ENCODE measurements around the gene ZSCAN1.

ZSCAN1 gene

GRCh38 chr19:58095328-58095727 lies 61.5 kb downstream of the ZSCAN1 start:
- Histone ChIP-seq H3K4me3 (ENCODE audit: low read length) (no peak overlapping the region), H3K9ac (ENCODE audit: low read length) (no peak overlapping the region), H3K4me1 (ENCODE audit: control insufficient read depth, insufficient read depth, low read length) (peaks cover 7% of the 10 kb centered on the region), H3K27me3 (ENCODE audit: control insufficient read depth, insufficient read depth, low read length) (no peaks in the 10 kb centered on the region), H3K36me3 (ENCODE audit: control insufficient read depth, insufficient read depth, low read length) (no peaks in the 10 kb centered on the region), H3K27ac (ENCODE audit: low read depth, low read length) (no peak overlapping the region)

DNA sequence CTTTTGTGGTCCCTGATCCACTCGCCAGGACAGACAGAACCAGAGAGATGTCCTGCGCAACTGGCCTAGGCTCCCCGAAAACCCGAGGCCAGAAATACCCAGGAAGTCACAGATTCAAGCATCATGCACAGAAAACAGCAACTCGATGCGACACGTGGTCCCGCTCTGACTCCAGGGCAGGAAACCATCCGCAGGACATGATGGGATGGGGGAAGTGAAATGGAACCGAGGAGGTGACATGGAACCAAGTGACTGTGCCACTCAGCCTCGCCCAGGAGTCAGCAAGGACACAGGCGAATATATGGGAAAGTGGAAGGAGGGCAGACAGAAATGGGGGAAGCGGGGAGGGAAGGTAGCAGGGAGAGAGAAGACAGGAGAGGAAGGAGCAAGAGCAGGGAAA lies 63.1 kb downstream of the ZSCAN1 start:
- H3K27ac ChIP-seq (ENCODE audit: low read depth, low read length), result no peak overlapping the region
- H3K27me3 ChIP-seq (ENCODE audit: control insufficient read depth, insufficient read depth, low read length), result no peaks in the 10 kb centered on the region
- peak overlapping the region; percentile 90 for H3K4me3 ChIP-seq (ENCODE audit: low read length)
- no peak overlapping the region for H3K9ac ChIP-seq (ENCODE audit: low read length)
- H3K4me1 ChIP-seq (ENCODE audit: control insufficient read depth, insufficient read depth, low read length), result peaks cover 7% of the 10 kb centered on the region
- no peaks in the 10 kb centered on the region for H3K36me3 ChIP-seq (ENCODE audit: control insufficient read depth, insufficient read depth, low read length)

- H3K27ac ChIP-seq (ENCODE audit: low read depth, low read length), result peak overlapping the region; percentile 40
- H3K4me1 ChIP-seq (ENCODE audit: control insufficient read depth, insufficient read depth, low read length), result peaks cover 7% of the 10 kb centered on the region
- no peaks in the 10 kb centered on the region for H3K36me3 ChIP-seq (ENCODE audit: control insufficient read depth, insufficient read depth, low read length)
- no peaks in the 10 kb centered on the region for H3K27me3 ChIP-seq (ENCODE audit: control insufficient read depth, insufficient read depth, low read length)
- H3K9ac ChIP-seq (ENCODE audit: low read length), result no peak overlapping the region
- peak overlapping the region; percentile 90 for H3K4me3 ChIP-seq (ENCODE audit: low read length)
These were observed 63.5 kb downstream of the ZSCAN1 start for GRCh38 chr19:58097349-58097748.

DNA sequence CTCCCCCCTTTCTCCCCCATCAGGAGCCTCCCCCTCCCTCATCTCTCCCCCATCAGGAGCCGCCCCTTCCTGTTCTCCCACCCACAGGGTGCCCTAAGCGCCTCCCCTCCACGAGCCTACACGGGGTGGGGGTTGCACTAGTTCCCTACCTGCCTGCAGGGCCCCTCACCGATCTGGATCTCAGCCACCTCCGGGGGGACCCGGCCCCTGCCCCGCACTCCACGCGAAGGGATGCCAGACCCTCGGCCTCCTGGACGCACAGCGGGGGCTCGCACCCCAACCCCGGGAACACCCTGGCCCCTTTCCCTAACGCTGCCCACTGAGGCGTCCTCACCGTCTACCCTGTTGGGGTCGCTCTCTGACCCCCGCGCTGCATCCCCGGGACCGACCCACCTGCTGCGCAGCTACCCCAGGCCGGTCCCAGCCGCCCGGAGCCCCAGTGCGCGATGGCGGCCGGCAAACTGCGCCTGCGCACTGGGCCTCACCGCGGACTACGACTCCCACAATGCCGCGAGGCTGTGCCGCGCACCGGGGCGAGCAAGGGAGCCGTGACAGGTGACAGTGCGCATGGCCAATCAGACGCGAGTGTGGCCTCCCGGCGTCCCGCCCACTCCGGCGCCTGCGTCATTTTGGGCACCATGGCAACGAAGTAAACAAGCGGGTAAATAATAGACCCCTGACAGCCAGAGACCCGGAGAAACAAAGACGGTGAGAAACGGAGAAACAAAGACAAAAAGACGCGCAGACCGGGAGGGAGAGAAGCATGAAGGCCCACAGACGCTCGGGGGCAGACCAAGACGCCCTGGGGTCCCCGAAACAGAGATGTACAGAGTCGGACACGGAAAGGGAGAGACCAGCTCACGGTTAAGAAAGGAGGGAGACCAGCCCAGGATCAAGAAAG lies 64.2 kb downstream of the ZSCAN1 start, which contains the start of gene ZSCAN18:
Gene ZSCAN18, minus strand, starts transcription at position 451 of the 901 bp plus-strand sequence. CDS start 7,964 bp downstream, outside the sequence.
- Histone ChIP-seq H3K4me1 (ENCODE audit: control insufficient read depth, insufficient read depth, low read length) (peaks cover 7% of the 10 kb centered on the region), H3K9ac (ENCODE audit: low read length) (peak within 1 kb of the TSS; percentile 92), H3K4me3 (ENCODE audit: low read length) (peak within 1 kb of the TSS; percentile 90), H3K27ac (ENCODE audit: low read depth, low read length) (peak within 1 kb of the TSS; percentile 97), H3K36me3 (ENCODE audit: control insufficient read depth, insufficient read depth, low read length) (no peaks in the 10 kb centered on the region), H3K27me3 (ENCODE audit: control insufficient read depth, insufficient read depth, low read length) (no peaks in the 10 kb centered on the region)

DNA sequence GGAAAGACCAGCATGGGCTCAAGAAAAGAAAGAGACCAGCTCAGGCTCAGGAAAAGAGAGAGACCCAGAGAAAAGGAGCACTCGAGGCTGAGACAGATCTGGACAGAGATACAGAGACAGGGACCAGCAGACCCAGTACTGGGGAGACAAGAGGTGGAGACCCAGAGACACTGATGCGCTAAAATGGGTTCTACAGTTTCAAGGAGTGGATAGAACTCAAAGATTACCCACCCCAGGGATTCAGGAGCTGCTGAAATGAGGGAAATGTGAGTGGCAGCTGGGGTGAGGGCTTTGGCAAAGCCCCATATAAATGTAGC lies 64.8 kb downstream of the ZSCAN1 start:
- no peaks in the 10 kb centered on the region for H3K27me3 ChIP-seq (ENCODE audit: control insufficient read depth, insufficient read depth, low read length)
- H3K27ac ChIP-seq (ENCODE audit: low read depth, low read length), result peak overlapping the region; percentile 95
- H3K9ac ChIP-seq (ENCODE audit: low read length), result peak overlapping the region; percentile 92
- H3K4me3 ChIP-seq (ENCODE audit: low read length), result peak overlapping the region; percentile 87
- peaks cover 7% of the 10 kb centered on the region for H3K4me1 ChIP-seq (ENCODE audit: control insufficient read depth, insufficient read depth, low read length)
- no peaks in the 10 kb centered on the region for H3K36me3 ChIP-seq (ENCODE audit: control insufficient read depth, insufficient read depth, low read length)
